ENCODE data around the gene DDX47. TPM values are rescaled to one million over a fixed set of nuclear protein-coding genes. Genes with fewer than 3 reads are reported as not detected.
"Not testable (repeated sequence)": the region's sequence is repeated elsewhere in the genome, so short reads cannot be mapped to it uniquely, and the experiment has no call there.

DDX47 gene
- polyA plus RNA-seq, 1 experiment, result 47.9 TPM

DNA sequence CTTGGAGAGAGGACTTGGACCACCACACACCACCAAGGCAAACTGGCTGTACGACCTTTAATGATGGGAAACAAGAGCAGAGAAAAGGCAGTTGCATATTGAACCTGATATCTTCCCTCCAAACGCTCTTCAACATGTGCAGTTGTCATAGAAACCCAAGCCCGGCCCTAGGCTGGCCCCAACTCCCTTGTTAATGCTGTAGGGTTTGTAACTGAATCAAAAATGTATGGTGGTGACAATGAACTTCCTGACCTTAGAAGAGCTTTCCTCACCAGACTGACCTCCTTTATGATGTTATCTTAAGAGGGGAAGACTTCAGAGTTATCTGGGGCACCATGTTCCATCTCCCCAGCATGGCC is 15.4 kb upstream of the DDX47 start:
- no peaks in the 10 kb centered on the region for H3K27me3 ChIP-seq (ENCODE audit: control insufficient read depth, insufficient read depth, low read length)
- ChIA-PET CTCF (no interaction called here), POLR2A (no interaction called here)
- no peak for DNase-seq (ENCODE audit: low read depth)
- no peak overlapping the region for H3K4me3 ChIP-seq (ENCODE audit: low read depth, low read length)
- TF ChIP-seq, protein P1, sequence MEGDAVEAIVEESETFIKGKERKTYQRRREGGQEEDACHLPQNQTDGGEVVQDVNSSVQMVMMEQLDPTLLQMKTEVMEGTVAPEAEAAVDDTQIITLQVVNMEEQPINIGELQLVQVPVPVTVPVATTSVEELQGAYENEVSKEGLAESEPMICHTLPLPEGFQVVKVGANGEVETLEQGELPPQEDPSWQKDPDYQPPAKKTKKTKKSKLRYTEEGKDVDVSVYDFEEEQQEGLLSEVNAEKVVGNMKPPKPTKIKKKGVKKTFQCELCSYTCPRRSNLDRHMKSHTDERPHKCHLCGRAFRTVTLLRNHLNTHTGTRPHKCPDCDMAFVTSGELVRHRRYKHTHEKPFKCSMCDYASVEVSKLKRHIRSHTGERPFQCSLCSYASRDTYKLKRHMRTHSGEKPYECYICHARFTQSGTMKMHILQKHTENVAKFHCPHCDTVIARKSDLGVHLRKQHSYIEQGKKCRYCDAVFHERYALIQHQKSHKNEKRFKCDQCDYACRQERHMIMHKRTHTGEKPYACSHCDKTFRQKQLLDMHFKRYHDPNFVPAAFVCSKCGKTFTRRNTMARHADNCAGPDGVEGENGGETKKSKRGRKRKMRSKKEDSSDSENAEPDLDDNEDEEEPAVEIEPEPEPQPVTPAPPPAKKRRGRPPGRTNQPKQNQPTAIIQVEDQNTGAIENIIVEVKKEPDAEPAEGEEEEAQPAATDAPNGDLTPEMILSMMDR (IDR thresholded peaks at IDR 0.05; ENCODE audit: insufficient read depth, low read depth, low read length), result no peak
- no peaks in the 10 kb centered on the region for H3K36me3 ChIP-seq (ENCODE audit: control insufficient read depth, insufficient read depth, low read length)

DNA sequence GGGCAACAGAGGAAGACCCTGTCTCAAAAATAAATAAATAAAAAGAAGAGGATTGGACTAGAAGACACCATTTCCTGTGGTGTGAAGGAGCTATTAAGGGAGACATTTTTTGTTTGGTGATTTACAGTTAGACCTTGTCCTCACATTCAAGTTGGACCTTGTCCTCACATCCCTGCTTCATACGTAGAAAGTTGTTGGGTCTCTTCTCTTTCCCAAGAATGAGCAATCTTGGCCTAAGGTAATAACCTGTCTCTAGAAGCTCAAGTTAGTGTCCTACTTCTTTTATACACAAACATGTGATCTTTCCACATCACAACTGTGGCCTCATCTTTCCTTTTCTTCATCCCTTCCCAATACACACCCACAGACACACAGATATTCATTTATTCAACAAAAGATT is 14.7 kb upstream of the DDX47 start:
- ChIA-PET POLR2A (no interaction called here), CTCF (interaction anchor here (1.0 kb wide), 1 partner anchor 9 kb away, joined by 4 read pairs; no protein-coding TSS in a partner anchor)
- H3K4me3 ChIP-seq (ENCODE audit: low read depth, low read length), result no peak overlapping the region
- no peak for DNase-seq (ENCODE audit: low read depth)
- TF ChIP-seq, protein P1 (IDR thresholded peaks at IDR 0.05; ENCODE audit: insufficient read depth, low read depth, low read length), result no peak
- H3K36me3 ChIP-seq (ENCODE audit: control insufficient read depth, insufficient read depth, low read length), result no peaks in the 10 kb centered on the region
- no peaks in the 10 kb centered on the region for H3K27me3 ChIP-seq (ENCODE audit: control insufficient read depth, insufficient read depth, low read length)

DNA sequence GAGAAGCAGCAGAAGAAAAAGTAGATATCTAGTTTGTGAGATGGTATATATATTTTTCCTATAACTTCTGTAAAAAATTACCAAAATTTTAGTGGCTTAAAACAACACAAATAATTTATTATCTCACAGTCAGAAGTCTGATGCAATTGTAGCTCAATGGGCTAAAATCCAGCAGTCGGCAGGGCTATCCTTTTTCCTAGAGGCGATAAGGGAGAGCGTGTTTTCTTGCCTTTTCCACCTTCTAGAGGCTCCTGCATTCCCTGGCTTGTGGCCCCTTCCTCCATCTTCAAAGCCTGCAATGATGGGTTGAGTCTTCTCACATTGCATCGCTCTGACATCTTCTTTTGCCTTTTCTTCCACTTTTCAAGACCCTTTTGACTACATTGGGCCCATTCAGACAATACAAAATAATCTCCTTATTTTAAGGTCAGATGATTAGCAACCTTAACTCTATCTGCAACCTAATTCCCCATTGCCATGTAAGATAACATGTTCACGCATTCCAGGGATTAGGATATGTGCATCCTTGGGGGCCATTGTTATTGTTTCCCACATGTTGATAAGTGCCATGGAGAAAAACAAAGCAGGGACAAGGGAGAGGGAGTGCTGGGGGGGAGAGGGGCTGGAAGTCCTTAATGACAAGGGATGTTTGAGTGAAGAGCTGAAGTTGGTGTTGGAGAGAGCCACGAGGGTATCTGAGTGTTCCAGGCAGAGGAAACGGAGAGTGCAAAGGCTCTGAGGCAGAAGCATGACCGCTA is 13.8 kb upstream of the DDX47 start:
- CTCF ChIA-PET, result interaction anchor here (1.0 to 1.8 kb wide), 2 partner anchors 10 kb away, joined by 4 read pairs; no protein-coding TSS in a partner anchor
- DNase-seq (ENCODE audit: low read depth), result no peak
- Histone ChIP-seq H3K27me3 (ENCODE audit: control insufficient read depth, insufficient read depth, low read length) (no peaks in the 10 kb centered on the region), H3K4me3 (ENCODE audit: low read depth, low read length) (no peak overlapping the region), H3K36me3 (ENCODE audit: control insufficient read depth, insufficient read depth, low read length) (no peaks in the 10 kb centered on the region)
- TF ChIP-seq, protein P1 (IDR thresholded peaks at IDR 0.05; ENCODE audit: insufficient read depth, low read depth, low read length), result no peak
- POLR2A ChIA-PET, result no interaction called here

DNA sequence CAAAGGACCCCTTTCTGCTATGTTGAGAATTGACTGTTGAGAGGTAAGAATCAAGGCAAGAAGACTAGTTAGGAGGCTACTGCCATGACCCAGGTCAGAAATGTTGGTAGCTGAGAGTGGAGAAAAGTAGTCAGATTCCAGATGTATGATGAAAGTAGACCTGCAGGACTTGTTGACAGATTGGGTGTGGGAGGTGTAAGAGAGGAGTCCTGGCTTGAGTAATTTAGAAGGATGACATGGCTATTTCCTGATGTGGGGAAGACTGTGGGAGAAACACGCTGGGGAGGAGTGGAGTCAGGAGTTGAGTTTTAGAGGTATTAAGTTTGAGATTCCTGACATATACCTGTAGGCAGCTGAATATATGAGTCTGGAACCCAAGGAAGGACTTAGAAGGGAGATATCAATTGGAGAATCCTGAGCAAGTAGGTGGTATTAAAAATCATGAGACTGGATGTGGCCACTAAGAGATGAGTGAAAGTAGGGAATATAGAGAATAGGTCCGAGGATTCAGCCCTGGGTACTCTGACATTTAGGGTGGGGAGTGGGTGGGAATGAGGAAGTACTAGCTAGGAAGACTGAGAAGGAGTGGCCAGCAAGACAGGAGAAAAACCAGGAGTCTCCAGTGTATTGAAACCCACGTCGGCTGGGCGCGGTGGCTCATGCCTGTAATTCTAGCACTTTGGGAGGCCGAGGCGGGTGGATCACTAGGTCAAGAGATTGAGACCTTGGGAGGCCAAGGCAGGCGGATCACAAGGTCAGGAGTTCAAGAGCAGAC is 12.6 kb upstream of the DDX47 start:
- no peak for DNase-seq (ENCODE audit: low read depth)
- ChIA-PET POLR2A (no interaction called here), CTCF (interaction anchor here (1.8 kb wide), 2 partner anchors 11 to 12 kb away, joined by 4 to 6 read pairs; partner anchors contain the start of gene DDX47)

DNA sequence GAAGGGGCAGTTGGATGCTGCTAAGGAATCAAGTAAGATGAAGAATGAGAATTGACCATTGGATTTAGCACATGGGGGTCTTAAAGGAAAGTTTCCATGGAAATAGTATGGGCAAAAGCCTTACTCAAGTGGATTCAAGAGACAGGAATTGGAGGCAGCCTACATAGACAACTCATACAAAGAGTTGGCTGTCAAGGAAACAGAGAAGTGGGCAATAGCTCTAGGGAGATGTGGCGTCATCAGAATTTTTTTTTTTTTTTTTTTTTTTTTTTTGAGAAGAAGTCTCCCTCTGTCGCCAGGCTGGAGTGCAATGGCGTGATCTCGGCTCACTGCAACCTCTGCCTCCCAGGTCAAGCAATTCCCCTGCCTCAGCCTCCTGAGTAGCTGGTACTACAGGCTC is 11.5 kb upstream of the DDX47 start:
- not testable (repeated sequence) for DNase-seq (ENCODE audit: low read depth); H3K27me3 ChIP-seq (ENCODE audit: control insufficient read depth, insufficient read depth, low read length); H3K36me3 ChIP-seq (ENCODE audit: control insufficient read depth, insufficient read depth, low read length); H3K4me3 ChIP-seq (ENCODE audit: low read depth, low read length)
- ChIA-PET CTCF (interaction anchor here (0.7 to 1.8 kb wide), 3 partner anchors 11 to 13 kb away, joined by 3 to 6 read pairs (median 4); partner anchors contain the start of gene DDX47), POLR2A (interaction anchor here (0.6 kb wide), 1 partner anchor 273 kb away, joined by 3 read pairs; no protein-coding TSS in a partner anchor)

More for the DNA sequence above, 12.6 kb upstream of the DDX47 start:
- Histone ChIP-seq H3K36me3 (ENCODE audit: control insufficient read depth, insufficient read depth, low read length) (no peaks in the 10 kb centered on the region), H3K27me3 (ENCODE audit: control insufficient read depth, insufficient read depth, low read length) (no peaks in the 10 kb centered on the region), H3K4me3 (ENCODE audit: low read depth, low read length) (no peak overlapping the region)
- TF ChIP-seq, protein P1 (IDR thresholded peaks at IDR 0.05; ENCODE audit: insufficient read depth, low read depth, low read length), result no peak
